ENCODE data around the gene ETFBKMT.
"Not testable (repeated sequence)": the region's sequence is repeated elsewhere in the genome, so short reads cannot be mapped to it uniquely, and the experiment has no call there.

Gene ETFBKMT

GRCh38 chr12:31655792-31656191 is 3.7 kb upstream of the ETFBKMT start:
- DNase-seq (ENCODE audit: low spot score): no peak

GRCh38 chr12:31658471-31659086 is 909 bp upstream of the ETFBKMT start:
- DNase-seq (ENCODE audit: low spot score): no peak

GRCh38 chr12:31662176-31662849 is 2.8 kb downstream of the ETFBKMT start:
- DNase-seq (ENCODE audit: low spot score): no peak

GRCh38 chr12:31663576-31663975 is 4.1 kb downstream of the ETFBKMT start:
- no peak for DNase-seq (ENCODE audit: low spot score)

- DNase-seq (ENCODE audit: low spot score): no peak
These were observed 4.5 kb downstream of the ETFBKMT start for GRCh38 chr12:31664038-31664437.

GRCh38 chr12:31669020-31669419 is 9.5 kb downstream of the ETFBKMT start:
- no peak for DNase-seq (ENCODE audit: low spot score)

- DNase-seq (ENCODE audit: low spot score): not testable (repeated sequence)
These were observed 10.1 kb downstream of the ETFBKMT start for GRCh38 chr12:31669582-31669981.

GRCh38 chr12:31672521-31672920 is 13.0 kb downstream of the ETFBKMT start:
- DNase-seq (ENCODE audit: low spot score): no peak

- DNase-seq (ENCODE audit: low spot score): peak; percentile 86
These were observed 22.9 kb downstream of the ETFBKMT start for GRCh38 chr12:31682136-31682962.

GRCh38 chr12:31685801-31686200 is 26.3 kb downstream of the ETFBKMT start:
- DNase-seq (ENCODE audit: low spot score): no peak

- no peak for DNase-seq (ENCODE audit: low spot score)
These were observed 27.6 kb downstream of the ETFBKMT start for GRCh38 chr12:31687101-31687527.

GRCh38 chr12:31689921-31690320 is 30.4 kb downstream of the ETFBKMT start:
- not testable (repeated sequence) for DNase-seq (ENCODE audit: low spot score)

GRCh38 chr12:31702047-31702446 is 42.6 kb downstream of the ETFBKMT start:
- no peak for DNase-seq (ENCODE audit: low spot score)

- DNase-seq (ENCODE audit: low spot score): no peak
These were observed 46.1 kb downstream of the ETFBKMT start for GRCh38 chr12:31705621-31706020.

GRCh38 chr12:31708118-31708517 is 48.6 kb downstream of the ETFBKMT start:
- DNase-seq (ENCODE audit: low spot score): not testable (repeated sequence)

GRCh38 chr12:31710021-31710818 is 50.7 kb downstream of the ETFBKMT start:
- no peak for DNase-seq (ENCODE audit: low spot score)

GRCh38 chr12:31712877-31713276 is 53.4 kb downstream of the ETFBKMT start:
- no peak for DNase-seq (ENCODE audit: low spot score)

- DNase-seq (ENCODE audit: low spot score): no peak
These were observed 55.2 kb downstream of the ETFBKMT start for GRCh38 chr12:31714406-31715271.

GRCh38 chr12:31715283-31715825 is 55.9 kb downstream of the ETFBKMT start:
- DNase-seq (ENCODE audit: low spot score): no peak

GRCh38 chr12:31716998-31717397 is 57.5 kb downstream of the ETFBKMT start:
- DNase-seq (ENCODE audit: low spot score): not testable (repeated sequence)
